Measurements from ENCODE around the gene RBMS3.
"Not testable (repeated sequence)": the region's sequence is repeated elsewhere in the genome, so short reads cannot be mapped to it uniquely, and the experiment has no call there.

Gene RBMS3

DNA sequence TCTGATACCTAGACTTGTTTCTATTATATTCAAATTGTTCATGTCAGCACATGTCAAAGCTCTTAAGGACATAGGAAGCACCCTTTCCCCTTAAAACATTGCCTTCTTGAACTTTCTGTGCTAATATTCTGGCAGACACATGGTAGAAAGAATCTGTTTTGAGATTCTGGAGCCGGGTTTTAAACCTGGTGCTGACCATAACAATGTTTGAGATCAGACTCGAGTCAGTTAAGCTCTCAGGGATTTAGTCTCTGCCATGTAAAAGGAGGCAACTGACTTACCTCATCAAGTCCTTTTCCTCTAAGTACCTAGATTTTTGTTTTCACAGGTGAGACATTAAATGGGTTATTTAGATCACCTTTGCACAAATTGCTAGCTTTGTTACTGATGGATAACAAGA, 38.9 kb downstream of the RBMS3 start:
- Histone ChIP-seq H3K9ac (ENCODE audit: low read depth in 1 of 2, low read length in 2 of 2) (no peak overlapping the region), H3K9me3 (ENCODE audit: control insufficient read depth in 1 of 2, low read length in 2 of 2) (no peaks in the 10 kb centered on the region), H3K27ac (ENCODE audit: low read depth, low read length) (no peak overlapping the region), H3K36me3 (ENCODE audit: control insufficient read depth in 1 of 2, insufficient read depth in 2 of 2, low read length in 2 of 2) (no peaks in the 10 kb centered on the region), H3K4me1 (ENCODE audit: control insufficient read depth in 1 of 2, insufficient read depth in 2 of 2, low read length in 2 of 2) (no peaks in the 10 kb centered on the region), H3K27me3 (ENCODE audit: control insufficient read depth in 1 of 2, insufficient read depth in 2 of 2, low read length in 2 of 2) (no peaks in the 10 kb centered on the region), H3K4me3 (ENCODE audit: low read depth in 1 of 2, low read length in 2 of 2) (no peak overlapping the region)

DNA sequence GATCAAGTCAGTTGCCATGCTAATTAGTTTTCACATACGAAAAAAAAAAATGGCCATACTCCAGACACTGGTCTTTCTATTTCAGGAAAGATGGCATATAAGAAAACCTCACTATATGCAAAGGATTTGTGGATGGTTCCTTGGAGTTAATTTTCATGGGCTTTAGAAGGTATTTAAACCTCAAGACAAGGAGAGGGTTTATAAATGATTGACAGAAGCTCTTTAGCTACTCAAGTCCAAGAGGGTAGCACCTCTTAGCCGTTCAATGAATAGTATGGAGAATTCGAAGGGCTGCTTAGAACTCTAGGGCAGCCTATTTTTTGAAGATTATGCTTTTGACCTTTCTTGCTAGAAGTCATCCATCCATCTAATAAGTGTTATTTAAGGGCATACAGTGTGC, 41.7 kb downstream of the RBMS3 start:
- Histone ChIP-seq H3K36me3 (ENCODE audit: control insufficient read depth in 1 of 2, insufficient read depth in 2 of 2, low read length in 2 of 2) (no peaks in the 10 kb centered on the region), H3K9ac (ENCODE audit: low read depth in 1 of 2, low read length in 2 of 2) (no peak overlapping the region), H3K4me3 (ENCODE audit: low read depth in 1 of 2, low read length in 2 of 2) (no peak overlapping the region), H3K9me3 (ENCODE audit: control insufficient read depth in 1 of 2, low read length in 2 of 2) (no peaks in the 10 kb centered on the region), H3K27ac (ENCODE audit: low read depth, low read length) (no peak overlapping the region), H3K4me1 (ENCODE audit: control insufficient read depth in 1 of 2, insufficient read depth in 2 of 2, low read length in 2 of 2) (no peaks in the 10 kb centered on the region), H3K27me3 (ENCODE audit: control insufficient read depth in 1 of 2, insufficient read depth in 2 of 2, low read length in 2 of 2) (no peaks in the 10 kb centered on the region)

DNA sequence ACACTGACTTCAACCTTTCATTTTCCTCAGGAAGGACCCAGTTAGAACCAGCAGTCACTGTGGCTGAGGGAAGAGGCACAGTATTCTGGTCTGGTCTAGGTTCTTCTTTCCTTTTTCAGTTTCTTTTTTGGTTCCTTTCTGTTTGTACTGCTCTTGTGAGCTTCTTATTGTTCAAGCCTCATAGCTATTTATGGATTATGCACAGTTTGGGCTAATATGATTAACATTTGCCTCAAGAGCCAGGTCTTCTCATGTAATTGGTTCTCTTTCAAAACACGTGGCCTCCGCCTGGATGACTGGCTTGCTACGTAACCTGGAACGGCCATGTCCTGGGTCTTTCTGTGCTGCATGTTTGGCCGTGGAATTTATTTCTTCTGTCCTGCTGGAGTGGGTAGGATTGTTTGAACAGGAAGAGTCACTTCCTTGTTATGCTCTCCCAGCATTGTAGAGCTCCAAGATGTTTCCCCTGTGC, 43.3 kb downstream of the RBMS3 start:
- Histone ChIP-seq H3K36me3 (ENCODE audit: control insufficient read depth in 1 of 2, insufficient read depth in 2 of 2, low read length in 2 of 2) (no peaks in the 10 kb centered on the region), H3K4me1 (ENCODE audit: control insufficient read depth in 1 of 2, insufficient read depth in 2 of 2, low read length in 2 of 2) (no peaks in the 10 kb centered on the region), H3K9ac (ENCODE audit: low read depth in 1 of 2, low read length in 2 of 2) (no peak overlapping the region), H3K9me3 (ENCODE audit: control insufficient read depth in 1 of 2, low read length in 2 of 2) (no peaks in the 10 kb centered on the region), H3K4me3 (ENCODE audit: low read depth in 1 of 2, low read length in 2 of 2) (no peak overlapping the region), H3K27me3 (ENCODE audit: control insufficient read depth in 1 of 2, insufficient read depth in 2 of 2, low read length in 2 of 2) (no peaks in the 10 kb centered on the region), H3K27ac (ENCODE audit: low read depth, low read length) (no peak overlapping the region)

GRCh38 chr3:29326540-29326939, 45.7 kb downstream of the RBMS3 start:
- H3K36me3 ChIP-seq (ENCODE audit: control insufficient read depth in 1 of 2, insufficient read depth in 2 of 2, low read length in 2 of 2); H3K27ac ChIP-seq (ENCODE audit: low read depth, low read length); H3K9me3 ChIP-seq (ENCODE audit: control insufficient read depth in 1 of 2, low read length in 2 of 2); H3K9ac ChIP-seq (ENCODE audit: low read depth in 1 of 2, low read length in 2 of 2); H3K4me3 ChIP-seq (ENCODE audit: low read depth in 1 of 2, low read length in 2 of 2); H3K4me1 ChIP-seq (ENCODE audit: control insufficient read depth in 1 of 2, insufficient read depth in 2 of 2, low read length in 2 of 2); H3K27me3 ChIP-seq (ENCODE audit: control insufficient read depth in 1 of 2, insufficient read depth in 2 of 2, low read length in 2 of 2): not testable (repeated sequence)

DNA sequence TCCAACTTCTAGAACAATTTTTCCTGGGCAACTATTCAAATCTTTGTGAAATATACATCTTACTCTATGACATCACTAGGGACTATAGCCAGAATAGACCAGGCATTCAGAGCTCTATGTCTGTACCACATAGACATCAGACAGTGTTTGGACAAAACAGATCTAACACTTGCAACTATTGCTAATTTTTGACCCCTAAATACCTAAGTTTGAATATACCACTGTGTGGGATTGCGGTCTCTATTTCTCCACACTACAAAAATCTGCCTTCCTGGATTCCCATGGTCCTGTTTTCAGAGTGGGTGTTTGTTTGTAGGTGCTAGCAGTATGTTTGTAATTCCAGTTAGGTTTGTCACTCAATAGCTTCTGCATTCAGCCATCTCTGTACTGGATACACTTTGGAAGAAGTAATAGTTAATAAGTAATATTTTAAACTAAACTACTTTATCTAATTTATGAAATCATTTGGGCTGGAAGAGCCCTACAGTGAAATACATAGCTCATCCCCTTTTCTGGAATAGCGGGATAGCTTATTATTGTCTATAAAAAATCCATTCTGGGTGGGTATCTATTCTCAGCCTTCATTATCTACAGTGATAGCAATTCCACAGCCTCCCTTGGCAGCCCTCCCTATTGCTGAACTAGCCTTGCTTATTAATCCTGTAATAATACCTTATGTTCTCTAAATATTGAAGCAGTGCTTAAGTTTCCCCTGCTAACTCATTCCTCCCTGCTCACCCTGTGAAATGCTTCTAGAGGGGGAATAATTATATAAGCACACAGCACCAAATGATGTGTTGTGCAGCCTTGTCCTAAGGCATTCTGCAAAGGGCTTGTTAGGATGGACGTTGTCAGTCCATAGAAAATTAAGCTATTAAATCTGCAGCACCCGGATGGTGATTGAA, 49.4 kb downstream of the RBMS3 start:
- Histone ChIP-seq H3K9ac (ENCODE audit: low read depth in 1 of 2, low read length in 2 of 2) (no peak overlapping the region), H3K27ac (ENCODE audit: low read depth, low read length) (no peak overlapping the region), H3K36me3 (ENCODE audit: control insufficient read depth in 1 of 2, insufficient read depth in 2 of 2, low read length in 2 of 2) (no peaks in the 10 kb centered on the region), H3K4me3 (ENCODE audit: low read depth in 1 of 2, low read length in 2 of 2) (no peak overlapping the region), H3K9me3 (ENCODE audit: control insufficient read depth in 1 of 2, low read length in 2 of 2) (no peaks in the 10 kb centered on the region), H3K27me3 (ENCODE audit: control insufficient read depth in 1 of 2, insufficient read depth in 2 of 2, low read length in 2 of 2) (no peaks in the 10 kb centered on the region), H3K4me1 (ENCODE audit: control insufficient read depth in 1 of 2, insufficient read depth in 2 of 2, low read length in 2 of 2) (peaks cover 0 to 3% of the 10 kb centered on the region in 2 donors)

- H3K4me3 ChIP-seq (ENCODE audit: low read depth in 1 of 2, low read length in 2 of 2), result no peak overlapping the region
- H3K9me3 ChIP-seq (ENCODE audit: control insufficient read depth in 1 of 2, low read length in 2 of 2), result no peaks in the 10 kb centered on the region
- H3K4me1 ChIP-seq (ENCODE audit: control insufficient read depth in 1 of 2, insufficient read depth in 2 of 2, low read length in 2 of 2), result peaks cover 0 to 4% of the 10 kb centered on the region in 2 donors
- no peak overlapping the region for H3K27ac ChIP-seq (ENCODE audit: low read depth, low read length)
- no peak overlapping the region for H3K9ac ChIP-seq (ENCODE audit: low read depth in 1 of 2, low read length in 2 of 2)
- H3K36me3 ChIP-seq (ENCODE audit: control insufficient read depth in 1 of 2, insufficient read depth in 2 of 2, low read length in 2 of 2), result no peaks in the 10 kb centered on the region
- H3K27me3 ChIP-seq (ENCODE audit: control insufficient read depth in 1 of 2, insufficient read depth in 2 of 2, low read length in 2 of 2), result no peaks in the 10 kb centered on the region
These were observed 50.2 kb downstream of the RBMS3 start for GRCh38 chr3:29331035-29331434.

DNA sequence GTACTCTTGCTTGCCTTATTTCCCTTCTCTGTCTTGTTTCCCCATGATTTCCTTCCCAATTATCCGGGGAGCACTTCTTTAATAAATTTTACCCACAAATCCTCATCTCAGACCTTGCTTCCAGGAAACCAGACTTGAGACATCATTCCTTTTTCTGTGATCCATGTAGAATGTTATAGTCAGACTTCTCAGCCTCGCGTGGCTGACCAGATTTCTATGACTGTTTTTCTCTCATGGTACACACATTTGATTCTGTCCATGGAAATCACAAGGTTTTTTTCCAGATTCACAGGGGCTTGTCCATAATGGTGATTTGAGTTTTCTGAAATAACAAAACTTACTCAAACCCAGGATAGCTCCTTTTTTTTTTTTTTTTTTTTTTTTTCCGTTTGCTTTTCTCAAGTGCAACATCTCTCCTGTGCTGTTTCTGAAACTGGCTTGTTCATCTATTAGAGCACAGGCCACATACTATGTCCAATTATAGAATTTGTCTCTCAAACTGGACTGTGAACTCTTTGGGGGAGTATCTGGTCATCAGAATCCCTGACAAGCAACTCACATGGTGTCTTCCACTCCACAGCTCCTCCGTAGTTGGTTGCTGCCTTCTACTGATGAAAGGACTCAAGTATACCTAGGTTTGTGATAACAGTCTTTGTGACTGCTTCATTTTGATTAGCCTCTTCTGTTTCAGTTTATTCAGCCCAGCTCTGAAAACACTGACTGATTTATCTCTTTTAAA, 50.8 kb downstream of the RBMS3 start:
- Histone ChIP-seq H3K27me3 (ENCODE audit: control insufficient read depth in 1 of 2, insufficient read depth in 2 of 2, low read length in 2 of 2) (no peaks in the 10 kb centered on the region), H3K4me3 (ENCODE audit: low read depth in 1 of 2, low read length in 2 of 2) (no peak overlapping the region), H3K9ac (ENCODE audit: low read depth in 1 of 2, low read length in 2 of 2) (no peak overlapping the region), H3K9me3 (ENCODE audit: control insufficient read depth in 1 of 2, low read length in 2 of 2) (no peaks in the 10 kb centered on the region), H3K36me3 (ENCODE audit: control insufficient read depth in 1 of 2, insufficient read depth in 2 of 2, low read length in 2 of 2) (no peaks in the 10 kb centered on the region), H3K27ac (ENCODE audit: low read depth, low read length) (no peak overlapping the region), H3K4me1 (ENCODE audit: control insufficient read depth in 1 of 2, insufficient read depth in 2 of 2, low read length in 2 of 2) (peaks cover 0 to 4% of the 10 kb centered on the region in 2 donors)

DNA sequence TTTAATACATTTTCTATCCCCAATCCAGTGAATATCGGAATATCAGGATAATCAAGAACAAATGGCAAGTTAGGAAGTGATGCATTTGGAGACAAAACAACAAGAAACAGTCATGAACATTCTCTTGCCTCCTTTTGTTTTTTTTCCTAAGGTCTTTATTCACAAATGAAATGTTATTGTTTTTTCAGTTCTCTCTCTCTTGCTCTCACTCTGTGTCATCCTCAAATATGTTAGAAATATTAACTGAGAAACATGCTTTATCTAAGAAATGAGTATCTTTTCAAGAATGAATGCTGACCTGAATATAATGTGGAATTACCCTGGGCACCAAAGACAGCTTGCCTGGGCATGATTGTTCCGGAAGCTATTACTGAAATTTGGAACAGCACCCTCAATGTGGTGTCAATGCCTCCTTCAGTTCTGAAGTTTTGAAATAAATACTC, 51.3 kb downstream of the RBMS3 start:
- no peaks in the 10 kb centered on the region for H3K27me3 ChIP-seq (ENCODE audit: control insufficient read depth in 1 of 2, insufficient read depth in 2 of 2, low read length in 2 of 2)
- H3K4me1 ChIP-seq (ENCODE audit: control insufficient read depth in 1 of 2, insufficient read depth in 2 of 2, low read length in 2 of 2), result peaks cover 0 to 4% of the 10 kb centered on the region in 2 donors
- no peaks in the 10 kb centered on the region for H3K9me3 ChIP-seq (ENCODE audit: control insufficient read depth in 1 of 2, low read length in 2 of 2)
- H3K9ac ChIP-seq (ENCODE audit: low read depth in 1 of 2, low read length in 2 of 2), result no peak overlapping the region
- no peak overlapping the region for H3K27ac ChIP-seq (ENCODE audit: low read depth, low read length)
- no peaks in the 10 kb centered on the region for H3K36me3 ChIP-seq (ENCODE audit: control insufficient read depth in 1 of 2, insufficient read depth in 2 of 2, low read length in 2 of 2)
- no peak overlapping the region for H3K4me3 ChIP-seq (ENCODE audit: low read depth in 1 of 2, low read length in 2 of 2)

GRCh38 chr3:29333576-29333975, 52.7 kb downstream of the RBMS3 start:
- Histone ChIP-seq H3K9me3 (ENCODE audit: control insufficient read depth in 1 of 2, low read length in 2 of 2) (no peaks in the 10 kb centered on the region), H3K36me3 (ENCODE audit: control insufficient read depth in 1 of 2, insufficient read depth in 2 of 2, low read length in 2 of 2) (no peaks in the 10 kb centered on the region), H3K4me3 (ENCODE audit: low read depth in 1 of 2, low read length in 2 of 2) (no peak overlapping the region), H3K27me3 (ENCODE audit: control insufficient read depth in 1 of 2, insufficient read depth in 2 of 2, low read length in 2 of 2) (no peaks in the 10 kb centered on the region), H3K9ac (ENCODE audit: low read depth in 1 of 2, low read length in 2 of 2) (no peak overlapping the region), H3K27ac (ENCODE audit: low read depth, low read length) (no peak overlapping the region), H3K4me1 (ENCODE audit: control insufficient read depth in 1 of 2, insufficient read depth in 2 of 2, low read length in 2 of 2) (peaks cover 0 to 4% of the 10 kb centered on the region in 2 donors)

DNA sequence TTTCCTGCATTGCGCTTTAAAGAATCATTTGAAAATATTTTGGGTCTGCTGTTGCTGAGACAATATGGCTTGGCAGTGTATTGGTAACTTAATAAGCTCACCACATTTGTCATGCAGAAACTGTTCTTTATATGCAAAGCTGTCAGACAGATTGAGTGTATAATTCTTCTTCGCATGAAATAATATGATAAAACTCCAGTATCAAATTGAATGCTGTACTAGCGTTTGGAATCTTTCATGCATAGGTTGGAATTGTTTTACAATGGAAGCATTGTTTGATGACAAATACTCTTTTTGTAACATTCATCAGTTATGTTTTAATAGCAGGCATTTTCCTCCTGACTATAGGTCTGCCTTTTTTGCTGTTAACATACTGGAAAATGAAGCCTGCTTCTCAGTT, 53.8 kb downstream of the RBMS3 start:
- H3K4me1 ChIP-seq (ENCODE audit: control insufficient read depth in 1 of 2, insufficient read depth in 2 of 2, low read length in 2 of 2), result peaks cover 0 to 4% of the 10 kb centered on the region in 2 donors
- no peak overlapping the region for H3K27ac ChIP-seq (ENCODE audit: low read depth, low read length)
- H3K9ac ChIP-seq (ENCODE audit: low read depth in 1 of 2, low read length in 2 of 2), result no peak overlapping the region

More for the DNA sequence above, 53.8 kb downstream of the RBMS3 start:
- Histone ChIP-seq H3K4me3 (ENCODE audit: low read depth in 1 of 2, low read length in 2 of 2) (no peak overlapping the region), H3K9me3 (ENCODE audit: control insufficient read depth in 1 of 2, low read length in 2 of 2) (no peaks in the 10 kb centered on the region), H3K27me3 (ENCODE audit: control insufficient read depth in 1 of 2, insufficient read depth in 2 of 2, low read length in 2 of 2) (no peaks in the 10 kb centered on the region), H3K36me3 (ENCODE audit: control insufficient read depth in 1 of 2, insufficient read depth in 2 of 2, low read length in 2 of 2) (no peaks in the 10 kb centered on the region)
